PFSK-1 (cell line): Measurements from ENCODE around the gene ITGB6.

ENCODE experiments used
- FOXP2 ChIP-seq: optimal IDR thresholded peaks from 2 replicates; pipeline ENCODE3; 2011; ENCODE audit warnings: borderline replicate concordance, control low read depth, inconsistent platforms; ENCODE audit not compliant: insufficient read depth; ENCODE audit errors: extremely low read length, extremely low read depth
- POLR2AphosphoS5 ChIP-seq: IDR thresholded peaks from 2 replicates; pipeline ENCODE4 v1.6.1; 2012; ENCODE audit warnings: low read depth, mild to moderate bottlenecking, control low read depth, low read length, moderate library complexity
- SIN3A ChIP-seq: IDR thresholded peaks from 2 replicates; pipeline ENCODE4 v1.6.1; 2012; ENCODE audit warnings: mild to moderate bottlenecking, low read length, moderate library complexity, borderline replicate concordance; ENCODE audit not compliant: insufficient read depth
- TAF1 ChIP-seq: IDR thresholded peaks from 2 replicates; pipeline ENCODE4 v1.6.1; 2012; ENCODE audit warnings: low read length, control low read depth, borderline replicate concordance; ENCODE audit not compliant: insufficient read depth
- TF ChIP-seq, protein P1 (sequence below), 2 experiments: IDR thresholded peaks; 2 replicates each; pipeline versions ENCODE4 v1.6.1 to v1.8.0; 2011 to 2012; ENCODE audit warnings: low read depth in 2 of 2, low read length in 2 of 2, control low read depth in 1 of 2, inconsistent platforms in 1 of 2, mild to moderate bottlenecking in 1 of 2, moderate library complexity in 1 of 2; ENCODE audit not compliant: insufficient read depth in 1 of 2

ITGB6 gene

DNA sequence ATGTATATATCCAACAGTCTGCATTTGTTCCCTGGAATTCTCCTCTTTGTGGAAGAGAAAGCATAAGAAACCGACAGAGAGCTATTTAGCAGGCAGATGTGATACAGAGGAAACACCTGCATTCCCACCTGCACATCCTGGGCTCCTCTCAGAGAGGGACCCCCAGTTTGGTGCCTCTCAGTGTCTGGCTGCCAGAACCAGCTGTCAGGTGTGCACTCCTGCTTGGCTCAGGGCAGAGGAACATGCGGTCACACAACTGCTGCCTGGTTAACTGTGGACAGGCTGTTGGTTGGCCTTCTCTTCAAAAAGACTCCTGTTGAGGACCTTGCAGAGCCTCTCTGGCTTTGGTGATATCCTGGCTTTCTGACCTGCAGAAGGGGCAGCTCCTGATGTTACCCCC is 54.6 kb downstream of the ITGB6 start:
- TF ChIP-seq FOXP2, result no peak
- TF ChIP-seq, protein P1, sequence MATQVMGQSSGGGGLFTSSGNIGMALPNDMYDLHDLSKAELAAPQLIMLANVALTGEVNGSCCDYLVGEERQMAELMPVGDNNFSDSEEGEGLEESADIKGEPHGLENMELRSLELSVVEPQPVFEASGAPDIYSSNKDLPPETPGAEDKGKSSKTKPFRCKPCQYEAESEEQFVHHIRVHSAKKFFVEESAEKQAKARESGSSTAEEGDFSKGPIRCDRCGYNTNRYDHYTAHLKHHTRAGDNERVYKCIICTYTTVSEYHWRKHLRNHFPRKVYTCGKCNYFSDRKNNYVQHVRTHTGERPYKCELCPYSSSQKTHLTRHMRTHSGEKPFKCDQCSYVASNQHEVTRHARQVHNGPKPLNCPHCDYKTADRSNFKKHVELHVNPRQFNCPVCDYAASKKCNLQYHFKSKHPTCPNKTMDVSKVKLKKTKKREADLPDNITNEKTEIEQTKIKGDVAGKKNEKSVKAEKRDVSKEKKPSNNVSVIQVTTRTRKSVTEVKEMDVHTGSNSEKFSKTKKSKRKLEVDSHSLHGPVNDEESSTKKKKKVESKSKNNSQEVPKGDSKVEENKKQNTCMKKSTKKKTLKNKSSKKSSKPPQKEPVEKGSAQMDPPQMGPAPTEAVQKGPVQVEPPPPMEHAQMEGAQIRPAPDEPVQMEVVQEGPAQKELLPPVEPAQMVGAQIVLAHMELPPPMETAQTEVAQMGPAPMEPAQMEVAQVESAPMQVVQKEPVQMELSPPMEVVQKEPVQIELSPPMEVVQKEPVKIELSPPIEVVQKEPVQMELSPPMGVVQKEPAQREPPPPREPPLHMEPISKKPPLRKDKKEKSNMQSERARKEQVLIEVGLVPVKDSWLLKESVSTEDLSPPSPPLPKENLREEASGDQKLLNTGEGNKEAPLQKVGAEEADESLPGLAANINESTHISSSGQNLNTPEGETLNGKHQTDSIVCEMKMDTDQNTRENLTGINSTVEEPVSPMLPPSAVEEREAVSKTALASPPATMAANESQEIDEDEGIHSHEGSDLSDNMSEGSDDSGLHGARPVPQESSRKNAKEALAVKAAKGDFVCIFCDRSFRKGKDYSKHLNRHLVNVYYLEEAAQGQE (IDR thresholded peaks at IDR 0.05; ENCODE audit: insufficient read depth in 1 of 2, low read depth in 2 of 2, low read length in 2 of 2), result no peak
- TF ChIP-seq POLR2AphosphoS5, result no peak
- no peak for TF ChIP-seq SIN3A
- TF ChIP-seq TAF1, result no peak

DNA sequence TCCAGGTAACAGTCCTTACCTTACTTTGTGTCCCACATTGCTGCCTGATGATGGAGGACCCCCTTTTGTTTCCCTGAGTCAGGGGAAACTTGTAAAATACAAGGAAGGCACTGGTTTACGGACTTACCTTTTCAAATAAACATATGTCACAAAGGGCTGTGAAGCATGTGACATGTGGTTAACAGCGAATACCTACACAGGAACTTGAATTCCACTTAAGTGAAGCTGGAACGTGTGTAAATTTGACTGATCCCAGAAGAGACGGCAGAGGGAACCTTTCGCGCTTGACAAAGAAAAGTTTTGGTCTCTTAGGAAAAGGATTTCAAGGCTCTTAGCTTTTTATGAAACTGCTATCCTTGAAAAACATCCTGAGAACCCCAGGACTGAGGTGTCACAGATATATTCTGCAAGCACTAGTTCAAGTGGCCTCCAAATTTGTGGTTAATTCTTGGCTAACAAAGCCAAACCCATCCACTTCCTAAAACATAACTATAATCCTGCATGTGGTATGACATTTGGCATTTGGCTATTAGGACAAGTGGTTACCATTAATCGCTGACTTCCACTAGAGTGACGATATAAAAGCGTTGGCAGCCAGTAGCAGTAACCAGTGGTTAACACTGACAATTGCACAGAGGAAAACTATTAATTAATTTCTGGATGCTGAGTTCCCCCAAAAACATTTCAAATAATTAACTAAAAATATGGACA is 55.6 kb downstream of the ITGB6 start:
- no peak for TF ChIP-seq FOXP2
- TF ChIP-seq, protein P1 (IDR thresholded peaks at IDR 0.05; ENCODE audit: insufficient read depth in 1 of 2, low read depth in 2 of 2, low read length in 2 of 2), result no peak
- TF ChIP-seq POLR2AphosphoS5, result no peak
- TF ChIP-seq SIN3A, result no peak
- TF ChIP-seq TAF1, result no peak

DNA sequence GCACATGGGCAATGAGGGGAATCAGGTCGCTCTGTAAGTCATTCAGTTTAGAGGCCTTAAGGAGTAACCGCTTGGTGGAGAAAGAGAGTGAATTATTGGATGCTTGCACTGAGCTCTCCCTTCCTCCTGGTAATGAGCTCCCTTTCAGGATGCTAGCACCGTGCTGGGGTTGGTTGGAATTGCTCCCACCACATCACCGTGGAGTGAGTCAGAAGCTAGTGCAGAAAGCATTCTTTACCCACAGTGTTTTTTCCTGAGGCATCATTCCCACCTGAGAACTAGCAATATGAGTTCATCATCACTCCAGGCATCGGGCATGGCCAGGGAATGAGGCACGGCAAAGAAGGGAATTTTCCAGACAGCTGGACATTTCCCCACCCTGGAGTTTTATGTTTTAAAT is 57.6 kb downstream of the ITGB6 start:
- TF ChIP-seq TAF1, result no peak
- no peak for TF ChIP-seq FOXP2

DNA sequence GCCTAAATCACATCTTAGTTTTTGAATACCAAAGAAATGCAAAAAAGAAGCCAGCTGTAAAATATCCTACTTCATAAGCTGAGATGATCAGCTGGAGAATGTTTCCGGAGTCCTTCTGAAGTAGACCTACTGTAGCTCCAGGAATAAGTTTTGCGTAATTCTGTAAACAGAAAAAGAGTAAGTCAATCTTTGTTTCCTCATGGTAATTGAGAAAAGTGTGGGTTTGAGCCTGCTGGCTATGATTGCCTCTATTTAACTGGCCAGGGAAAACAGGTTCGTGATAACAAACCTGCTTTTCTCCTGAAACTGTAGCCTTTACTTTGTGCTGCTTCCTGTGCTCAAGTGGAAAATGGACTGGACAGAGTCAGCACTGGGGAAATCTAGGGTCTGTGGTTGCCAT is 58.2 kb downstream of the ITGB6 start:
- no peak for TF ChIP-seq FOXP2
- TF ChIP-seq TAF1, result no peak
- TF ChIP-seq SIN3A, result no peak
- no peak for TF ChIP-seq POLR2AphosphoS5
- TF ChIP-seq, protein P1 (IDR thresholded peaks at IDR 0.05; ENCODE audit: insufficient read depth in 1 of 2, low read depth in 2 of 2, low read length in 2 of 2), result no peak

DNA sequence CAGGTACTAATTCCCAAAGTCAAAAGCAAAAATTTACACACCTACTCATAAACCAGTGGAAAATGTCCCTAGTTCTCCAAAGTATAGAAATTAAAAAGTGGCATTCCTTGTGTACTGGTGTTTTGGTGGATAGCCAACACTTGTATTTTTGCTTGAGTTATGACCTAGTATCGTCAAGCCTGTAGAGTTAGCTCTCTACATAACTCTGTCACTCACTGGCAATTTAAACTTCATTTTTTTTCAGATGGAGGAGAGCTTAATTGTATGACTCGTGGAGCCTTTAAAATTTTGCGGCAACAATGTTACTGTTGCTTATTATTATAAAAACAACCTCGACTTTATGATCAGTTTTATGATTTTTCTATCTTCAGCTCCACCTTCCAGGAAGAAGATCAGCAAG is 58.7 kb downstream of the ITGB6 start:
- TF ChIP-seq TAF1 (no peak), FOXP2 (no peak), SIN3A (no peak), POLR2AphosphoS5 (no peak)
- TF ChIP-seq, protein P1 (IDR thresholded peaks at IDR 0.05; ENCODE audit: insufficient read depth in 1 of 2, low read depth in 2 of 2, low read length in 2 of 2), result no peak
